IMR-90 (cell line): ENCODE results near the gene PPP2R1B. TPM values are rescaled to one million over a fixed set of nuclear protein-coding genes. Genes with fewer than 3 reads are reported as not detected.

ENCODE experiments used
- ATAC-seq: fragments of 200-7000 bp; cut with Tn5 transposase; 2 replicates; pipeline ENCODE4 v1.9.1; 2020; ENCODE audit warnings: low read depth, mild to moderate bottlenecking, moderate library complexity
- BruUV-seq: library from RNA; stranded (reverse); fragments of 400-500 nt; replicated peaks from 2 replicates; lab custom pipeline; 2021; lab: Mats Ljungman, UMichigan
- CTCF ChIA-PET: fragments of 300-600 bp; formaldehyde crosslinking; extraction: SDS; loops from one replicate; lab custom pipeline; 2021; ENCODE audit warnings: antibody characterized with exemption; lab: Yijun Ruan, JAX
- POLR2A ChIA-PET: fragments of 300-600 bp; sonication (Branson Sonifier 250); formaldehyde crosslinking; loops from one replicate; lab custom pipeline; 2022; ENCODE audit warnings: antibody characterized with exemption; ENCODE audit not compliant: unreplicated experiment; lab: Charles Lee
- DNase-seq: peaks from one replicate; pipeline ENCODE4 v3.0.0; 2013
- H2AFZ ChIP-seq: replicated peaks from 2 replicates; pipeline ENCODE3; 2013; ENCODE audit warnings: low read length, mild to moderate bottlenecking; ENCODE audit not compliant: poor library complexity
- H2AK5ac ChIP-seq: 2 replicates; pipeline ENCODE4 v1.6.1; 2013; ENCODE audit warnings: low read depth, low read length, inconsistent platforms
- H2AK9ac ChIP-seq: replicated peaks from 2 replicates; pipeline ENCODE3; 2013; ENCODE audit warnings: mild to moderate bottlenecking, low read depth, low read length, moderate library complexity; ENCODE audit not compliant: poor library complexity
- H2BK120ac ChIP-seq: 2 replicates; pipeline ENCODE4 v1.6.1; 2013; ENCODE audit warnings: low read depth, low read length, inconsistent platforms
- H2BK15ac ChIP-seq: 3 replicates; pipeline ENCODE4 v1.6.1; 2013; ENCODE audit warnings: low read depth, low read length, inconsistent platforms
- H2BK20ac ChIP-seq: 2 replicates; pipeline ENCODE4 v1.6.1; 2013; ENCODE audit warnings: low read depth, mild to moderate bottlenecking, inconsistent platforms, low read length, moderate library complexity
- H2BK5ac ChIP-seq: 2 replicates; pipeline ENCODE4 v1.6.1; 2013; ENCODE audit warnings: mild to moderate bottlenecking, low read depth, low read length, inconsistent platforms; ENCODE audit not compliant: poor library complexity, severe bottlenecking
- H3K14ac ChIP-seq: replicated peaks from 2 replicates; pipeline ENCODE4 v1.6.1; 2013; ENCODE audit warnings: low read depth, low read length, inconsistent platforms
- H3K18ac ChIP-seq: 2 replicates; pipeline ENCODE4 v1.6.1; 2013; ENCODE audit warnings: low read depth, low read length, control low read depth
- H3K23ac ChIP-seq: 2 replicates; pipeline ENCODE4 v1.6.1; 2013; ENCODE audit warnings: low read depth, low read length, inconsistent platforms
- H3K27ac ChIP-seq: 2 replicates; pipeline ENCODE4 v1.5.1; 2013; ENCODE audit warnings: mild to moderate bottlenecking, control low read depth, low read length; ENCODE audit not compliant: insufficient read depth
- H3K27me3 ChIP-seq: 2 replicates; pipeline ENCODE4 v1.6.1; 2013; ENCODE audit warnings: low read length; ENCODE audit not compliant: control insufficient read depth, insufficient read depth
- H3K36me3 ChIP-seq: 2 replicates; pipeline ENCODE4 v1.6.1; 2013; ENCODE audit warnings: low read length, mixed read lengths; ENCODE audit not compliant: control insufficient read depth, insufficient read depth
- H3K4ac ChIP-seq: 2 replicates; pipeline ENCODE4 v1.6.1; 2013; ENCODE audit warnings: low read depth, low read length, inconsistent platforms
- H3K4me1 ChIP-seq: 2 replicates; pipeline ENCODE4 v1.6.1; 2013; ENCODE audit warnings: low read length, mixed read lengths; ENCODE audit not compliant: control insufficient read depth, insufficient read depth
- H3K4me2 ChIP-seq: 2 replicates; pipeline ENCODE4 v1.6.1; 2013; ENCODE audit warnings: low read depth, mild to moderate bottlenecking, control low read depth, low read length, moderate library complexity
- H3K4me3 ChIP-seq: 2 replicates; pipeline ENCODE4 v1.5.1; 2013; ENCODE audit warnings: low read depth, mild to moderate bottlenecking, control low read depth, low read length, moderate library complexity; ENCODE audit not compliant: insufficient read depth
- H3K56ac ChIP-seq: 2 replicates; pipeline ENCODE4 v1.6.1; 2013; ENCODE audit warnings: low read length, inconsistent platforms; ENCODE audit not compliant: insufficient read depth; ENCODE audit errors: extremely low read depth
- H3K79me1 ChIP-seq, 2 experiments: 2 replicates each; pipeline ENCODE4 v1.6.1; 2013; ENCODE audit warnings: low read length in 2 of 2, inconsistent platforms in 1 of 2, low read depth in 1 of 2
- H3K9ac ChIP-seq: 2 replicates; pipeline ENCODE4 v1.6.1; 2013; ENCODE audit warnings: low read depth, low read length, control low read depth
- H3K9me1 ChIP-seq: 2 replicates; pipeline ENCODE4 v1.6.1; 2013; ENCODE audit warnings: low read length, inconsistent platforms; ENCODE audit not compliant: insufficient read depth
- H3K9me3 ChIP-seq: 2 replicates; pipeline ENCODE4 v1.6.1; 2013; ENCODE audit warnings: low read length; ENCODE audit not compliant: control insufficient read depth, insufficient read depth
- H4K20me1 ChIP-seq: 2 replicates; pipeline ENCODE4 v1.6.1; 2013; ENCODE audit warnings: low read length, inconsistent platforms; ENCODE audit not compliant: insufficient read depth
- H4K5ac ChIP-seq: 2 replicates; pipeline ENCODE4 v1.6.1; 2013; ENCODE audit warnings: mild to moderate bottlenecking, low read depth, low read length, control low read depth
- H4K8ac ChIP-seq, 2 experiments: 2 replicates each; pipeline ENCODE4 v1.6.1; 2013; ENCODE audit warnings: low read depth in 2 of 2, low read length in 2 of 2, control low read depth in 1 of 2, inconsistent platforms in 1 of 2
- H4K91ac ChIP-seq: 2 replicates; pipeline ENCODE4 v1.6.1; 2013; ENCODE audit warnings: low read depth, low read length, inconsistent platforms; ENCODE audit not compliant: insufficient read depth
- BHLHE40 ChIP-seq: fragments of 150-350 bp; IDR thresholded peaks from 2 replicates; pipeline ENCODE4 v1.6.1; 2016; ENCODE audit warnings: mild to moderate bottlenecking, low read depth, low read length
- CEBPB ChIP-seq: IDR thresholded peaks from 2 replicates; pipeline ENCODE4 v1.6.1; 2012; ENCODE audit warnings: low read depth, low read length, improper control_type of control experiment
- MAFK ChIP-seq: IDR thresholded peaks from 2 replicates; pipeline ENCODE4 v1.6.1; 2012; ENCODE audit warnings: low read depth, low read length, improper control_type of control experiment
- NFE2L2 ChIP-seq: fragments of 150-350 bp; IDR thresholded peaks from 2 replicates; pipeline ENCODE4 v1.6.1; 2016; ENCODE audit warnings: low read depth, mild to moderate bottlenecking, low read length
- RFX5 ChIP-seq: IDR thresholded peaks from 2 replicates; pipeline ENCODE4 v1.8.0; 2012; ENCODE audit warnings: low read depth, mild to moderate bottlenecking, low read length, moderate library complexity
- WGBS, 2 experiments: methylation state at CpG; one replicate each; pipeline versions ENCODE4 v1.1.5 to v1.1.7; 2013; ENCODE audit warnings: missing lambda C conversion rate in 2 of 2; ENCODE audit not compliant: insufficient read length in 1 of 2; ENCODE audit errors: extremely low coverage in 2 of 2; 5-methylcytosine and 5-hydroxymethylcytosine counted together
- dilution Hi-C: fragments of 300-500 bp; cut with HindIII; formaldehyde crosslinking; loops from one replicate; pipeline ENCODE4 v1.14.3; 2018; ENCODE audit warnings: low sequenced_read_pairs; ENCODE audit not compliant: unreplicated experiment
- in situ Hi-C: fragments of 300-500 bp; cut with MboI; formaldehyde crosslinking; loops from 3 replicates; pipeline ENCODE4 v1.14.3; 2019; ENCODE audit warnings: low sequenced_read_pairs, inconsistent platforms, mixed read lengths
- intact Hi-C: fragments of 100-400 bp; cut with micrococcal nuclease; formaldehyde crosslinking; loops from 2 replicates; pipeline ENCODE4 v1.10.0; 2022
- polyA plus RNA-seq, 3 experiments: library from polyadenylated mRNA; depleted of rRNA; stranded (reverse); fragments of >200 nt; gene quantifications; 2 replicates each; pipeline ENCODE4 v1.2.3, GENCODE V29; 2012; ENCODE audit warnings: low replicate concordance in 1 of 3
- total RNA-seq: library from RNA; depleted of rRNA; stranded (reverse); fragments of >200 nt; gene quantifications from 2 replicates; pipeline ENCODE4 v1.2.3, GENCODE V29; 2012

PPP2R1B gene
- total and polyA plus RNA-seq, 2 of the 4 experiments (the other 2 are of a cell fraction), result 23.0 to 62.9 TPM

DNA sequence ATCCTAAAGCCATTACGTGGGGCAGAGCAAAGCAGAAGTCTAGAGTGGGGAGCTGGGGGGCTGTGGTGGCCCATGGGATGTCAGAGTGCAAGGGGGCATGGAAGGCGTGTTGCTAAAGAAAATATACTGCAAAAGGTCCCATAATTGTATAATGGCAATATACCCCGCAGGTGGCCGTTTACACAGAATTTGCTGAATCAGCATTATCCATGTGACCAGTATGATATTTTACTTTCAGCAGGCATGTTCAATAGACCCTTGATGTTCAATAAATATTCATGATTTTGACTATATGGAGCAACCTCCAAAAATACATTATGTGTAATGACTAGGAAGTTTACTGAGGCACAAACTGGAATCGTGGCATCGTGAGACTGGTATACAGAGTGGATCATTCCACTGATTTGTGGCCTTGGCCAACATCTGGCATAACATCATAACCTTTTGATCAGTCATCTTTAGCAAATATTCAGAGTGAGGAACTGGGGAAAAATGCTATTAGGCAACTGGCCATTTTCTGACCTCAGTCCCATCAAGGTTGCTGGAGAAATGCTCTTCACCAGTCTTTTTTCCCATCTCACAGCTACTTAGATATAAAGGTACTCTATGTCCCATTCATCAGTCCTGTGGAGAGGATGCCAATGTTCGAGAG lies 29.3 kb upstream of the PPP2R1B start:
- no peak overlapping the region for H2BK20ac ChIP-seq
- peaks cover 3 to 6% of the 10 kb centered on the region in 2 experiments for H3K79me1 ChIP-seq
- POLR2A ChIA-PET, result no interaction called here
- ATAC-seq (peak; percentile 64), DNase-seq (peak; percentile 82)
- H2BK120ac ChIP-seq, result no peak overlapping the region
- no peak overlapping the region for H3K9ac ChIP-seq
- H3K18ac ChIP-seq, result peak overlapping the region; percentile 74; the same call in 1 of the 2 replicates
- no peaks in the 10 kb centered on the region for H4K20me1 ChIP-seq
- H4K91ac ChIP-seq, result no peak overlapping the region
- no TSS peak for BruUV-seq
- H3K4me1 ChIP-seq, result peaks cover 7% of the 10 kb centered on the region; the same call in 1 of the 2 replicates
- no CpG with 5 or more reads among the region's 7 CpGs for WGBS, 2 experiments
- no peak overlapping the region for H2AFZ ChIP-seq
- H4K8ac ChIP-seq, result no peak overlapping the region; a peak in 1 of 4 replicates
- H3K4me3 ChIP-seq, result no peak overlapping the region
- no peak overlapping the region for H2AK9ac ChIP-seq
- no peak overlapping the region for H3K23ac ChIP-seq
- CTCF ChIA-PET, result no interaction called here
- dilution Hi-C loops (no loop called here), intact Hi-C loops (no loop called here), in situ Hi-C loops (no loop called here)
- TF ChIP-seq RFX5 (no peak), BHLHE40 (no peak), CEBPB (peak; percentile 74), MAFK (peak; percentile 100), NFE2L2 (no peak)
- peaks cover 5% of the 10 kb centered on the region for H3K36me3 ChIP-seq
- no peak overlapping the region for H3K56ac ChIP-seq
- no peak overlapping the region for H2BK15ac ChIP-seq
- peaks cover 8% of the 10 kb centered on the region; the same call in 1 of the 2 replicates for H3K9me1 ChIP-seq
- peak overlapping the region; percentile 34; the same call in 1 of the 2 replicates for H4K5ac ChIP-seq
- H2AK5ac ChIP-seq, result no peak overlapping the region
- H3K4ac ChIP-seq, result no peak overlapping the region
- no peak overlapping the region for H3K27ac ChIP-seq
- peaks cover 5% of the 10 kb centered on the region; the same call in 1 of the 2 replicates for H3K9me3 ChIP-seq
- H3K14ac ChIP-seq, result 0 out of 2 replicates have a peak overlapping the region, but pooled peaks have one; percentile 41
- H2BK5ac ChIP-seq, result peak overlapping the region; percentile 10
- H3K27me3 ChIP-seq, result no peaks in the 10 kb centered on the region
- no peak overlapping the region for H3K4me2 ChIP-seq
